Stimulated activated naive CD4-positive, alpha-beta T cell (primary cell): Measurements from ENCODE around the gene SLC5A9.
"Not testable (repeated sequence)": the region's sequence is repeated elsewhere in the genome, so short reads cannot be mapped to it uniquely, and the experiment has no call there.

Source experiments
- DNase-seq, 6 experiments: peaks; one replicate each; lab custom pipeline; 2025; lab: John Stamatoyannopoulos, UW

The SLC5A9 gene

GRCh38 chr1:48242141-48242736, 19.7 kb downstream of the SLC5A9 start:
- DNase-seq = no peak

- no peak for DNase-seq
These were observed 22.6 kb downstream of the SLC5A9 start for GRCh38 chr1:48245106-48245505.

- no peak for DNase-seq
These were observed 24.2 kb downstream of the SLC5A9 start for GRCh38 chr1:48246727-48247126.

GRCh38 chr1:48248356-48248755, 25.8 kb downstream of the SLC5A9 start:
- no peak for DNase-seq

- DNase-seq = no peak
These were observed 27.4 kb downstream of the SLC5A9 start for GRCh38 chr1:48249868-48250267.

GRCh38 chr1:48250572-48250971, 28.1 kb downstream of the SLC5A9 start:
- DNase-seq = no peak

DNA sequence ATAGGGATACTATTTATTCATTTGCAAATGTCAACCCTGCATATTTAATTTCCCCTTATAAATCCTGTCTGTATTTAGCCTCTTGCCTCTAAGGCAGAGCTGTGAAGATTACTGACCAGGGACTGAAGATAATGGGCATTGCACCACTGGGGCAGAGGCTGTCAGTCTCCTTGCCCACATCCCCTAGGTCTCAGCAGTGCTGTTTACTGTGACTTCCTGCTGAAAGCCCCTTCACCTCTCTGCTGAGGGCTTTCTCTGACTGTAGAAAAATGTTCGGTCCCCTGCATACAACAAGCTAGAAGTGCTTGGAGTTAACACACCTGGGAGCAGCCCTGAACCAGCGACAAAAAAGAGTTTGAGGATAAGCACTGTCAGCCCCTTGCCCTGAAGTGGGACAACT, 28.8 kb downstream of the SLC5A9 start:
- no peak for DNase-seq

DNA sequence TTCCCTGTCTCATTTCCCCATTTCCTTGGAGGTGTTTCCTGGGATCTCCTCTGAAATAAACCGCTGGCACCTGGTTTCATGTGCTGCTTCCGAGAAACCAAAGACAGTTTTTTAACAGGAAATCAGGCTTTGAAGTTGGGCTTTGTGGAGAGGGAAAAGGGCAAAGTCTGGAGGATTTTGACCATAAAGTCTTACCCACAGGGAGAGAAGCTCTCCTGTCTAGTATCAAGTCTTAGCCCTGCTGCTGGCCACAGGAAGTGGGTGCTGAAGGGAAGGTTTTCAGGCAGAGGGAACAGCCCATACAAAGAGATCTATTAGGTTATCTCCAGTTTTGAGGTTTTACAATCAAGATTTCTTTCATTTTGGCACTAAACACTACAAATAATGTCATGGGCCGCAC, 29.3 kb downstream of the SLC5A9 start:
- no peak for DNase-seq

DNA sequence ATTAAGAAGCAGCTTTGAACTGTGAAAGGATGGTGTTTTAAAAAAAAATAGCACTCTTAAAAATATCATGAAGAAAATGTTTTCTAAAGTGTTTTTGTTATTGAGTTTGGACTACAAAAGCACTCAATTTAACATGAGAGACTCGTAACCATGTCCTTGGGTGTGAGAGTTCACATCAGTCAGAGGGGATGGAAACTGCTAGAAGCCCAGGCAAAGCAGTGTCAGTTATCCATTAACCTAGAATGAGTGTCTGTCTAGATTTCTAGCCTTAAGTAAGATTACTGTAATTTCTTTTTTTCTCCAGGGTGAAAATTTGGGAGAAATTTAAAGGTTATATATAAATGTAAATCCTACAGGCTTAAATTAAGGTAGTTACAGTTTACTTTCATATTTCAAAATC, 31.7 kb downstream of the SLC5A9 start:
- no peak for DNase-seq

DNA sequence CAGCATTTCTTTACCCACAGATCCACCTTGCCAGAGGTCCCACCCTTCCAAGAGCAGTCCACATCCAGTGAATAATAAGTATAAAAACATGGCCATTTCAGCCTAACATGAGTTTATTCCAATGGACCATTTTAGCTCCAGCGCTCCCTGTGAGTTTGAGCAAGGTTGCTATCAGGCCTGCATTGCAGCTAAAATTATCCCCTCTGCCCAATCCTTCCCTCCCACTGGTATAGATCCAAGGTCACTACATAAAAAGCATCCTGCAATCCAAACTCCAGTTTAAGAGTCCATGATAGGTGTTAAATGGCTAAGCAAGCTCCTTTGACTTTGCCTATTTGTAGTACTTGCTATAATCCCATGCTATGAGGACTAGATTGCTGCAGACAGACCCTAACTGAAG, 35.6 kb downstream of the SLC5A9 start:
- no peak for DNase-seq

GRCh38 chr1:48261881-48262400, 39.4 kb downstream of the SLC5A9 start:
- DNase-seq = no peak

DNA sequence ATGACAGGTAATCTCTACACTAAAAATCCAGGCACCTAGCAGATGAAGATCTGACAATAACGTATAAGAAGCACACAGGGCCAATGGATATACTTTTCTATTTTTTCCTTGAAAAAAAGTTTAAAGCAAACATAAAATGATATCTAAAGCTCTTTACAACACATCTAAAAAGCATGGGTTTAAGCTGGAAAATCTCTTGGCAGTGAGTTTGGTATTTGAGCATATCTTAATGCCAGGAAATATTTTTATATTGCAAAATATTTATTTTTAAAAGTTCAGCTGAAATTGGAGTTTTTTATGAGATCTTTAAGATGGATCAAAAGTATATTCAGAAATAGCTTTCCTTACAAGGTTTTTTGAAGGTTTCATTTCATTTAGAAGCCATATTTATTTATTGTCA, 40.5 kb downstream of the SLC5A9 start:
- DNase-seq = no peak

GRCh38 chr1:48266576-48266975, 44.1 kb downstream of the SLC5A9 start:
- no peak for DNase-seq

DNA sequence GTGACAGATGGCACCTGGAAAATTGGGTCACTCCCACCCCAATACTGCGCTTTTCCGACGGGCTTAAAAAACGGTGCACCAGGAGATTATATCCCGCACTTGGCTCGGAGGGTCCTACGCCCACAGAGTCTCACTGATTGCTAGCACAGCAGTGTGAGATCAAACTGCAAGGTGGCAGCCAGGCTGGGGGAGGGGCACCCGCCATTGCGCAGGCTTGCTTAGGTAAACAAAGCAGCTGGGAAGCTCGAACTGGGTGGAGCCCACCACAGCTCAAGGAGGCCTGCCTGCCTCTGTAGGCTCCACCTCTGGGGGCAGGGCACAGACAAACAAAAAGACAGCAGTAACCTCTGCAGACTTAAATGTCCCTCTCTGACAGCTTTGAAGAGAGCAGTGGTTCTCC, 54.9 kb downstream of the SLC5A9 start:
- DNase-seq = not testable (repeated sequence)

DNA sequence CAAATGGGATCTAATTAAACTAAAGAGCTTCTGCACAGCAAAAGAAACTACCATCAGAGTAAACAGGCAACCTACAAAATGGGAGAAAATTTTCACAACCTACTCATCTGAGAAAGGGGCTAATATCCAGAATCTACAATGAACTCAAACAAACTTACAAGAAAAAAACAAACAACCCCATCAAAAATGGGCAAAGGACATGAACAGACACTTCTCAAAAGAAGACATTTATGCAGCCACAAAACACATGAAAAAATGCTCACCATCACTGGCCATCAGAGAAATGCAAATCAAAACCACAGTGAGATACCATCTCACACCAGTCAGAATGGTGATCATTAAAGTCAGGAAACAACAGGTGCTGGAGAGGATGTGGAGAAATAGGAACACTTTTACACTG, 59.8 kb downstream of the SLC5A9 start:
- DNase-seq = not testable (repeated sequence)

- not testable (repeated sequence) for DNase-seq
These were observed 62.3 kb downstream of the SLC5A9 start for GRCh38 chr1:48284696-48285420.

DNA sequence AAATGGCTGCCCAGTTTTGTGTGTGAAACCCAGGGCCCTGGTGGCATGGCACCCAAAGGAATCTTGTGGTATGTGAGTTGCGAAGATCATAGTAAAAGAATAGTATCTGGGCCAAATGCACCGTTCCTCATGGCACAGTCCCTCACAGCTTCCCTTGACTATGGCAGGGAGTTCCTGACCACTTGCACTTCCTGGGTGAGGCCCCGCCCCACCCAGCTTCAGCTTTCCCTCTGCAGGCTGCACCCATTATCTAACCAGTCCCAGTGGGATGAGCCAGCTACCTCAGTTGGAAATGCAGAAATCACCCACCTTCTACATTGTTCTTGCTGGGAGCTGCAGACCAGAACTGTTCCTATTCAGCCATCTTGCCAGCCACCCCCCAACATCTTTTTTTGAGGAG, 63.0 kb downstream of the SLC5A9 start:
- DNase-seq = no peak

DNA sequence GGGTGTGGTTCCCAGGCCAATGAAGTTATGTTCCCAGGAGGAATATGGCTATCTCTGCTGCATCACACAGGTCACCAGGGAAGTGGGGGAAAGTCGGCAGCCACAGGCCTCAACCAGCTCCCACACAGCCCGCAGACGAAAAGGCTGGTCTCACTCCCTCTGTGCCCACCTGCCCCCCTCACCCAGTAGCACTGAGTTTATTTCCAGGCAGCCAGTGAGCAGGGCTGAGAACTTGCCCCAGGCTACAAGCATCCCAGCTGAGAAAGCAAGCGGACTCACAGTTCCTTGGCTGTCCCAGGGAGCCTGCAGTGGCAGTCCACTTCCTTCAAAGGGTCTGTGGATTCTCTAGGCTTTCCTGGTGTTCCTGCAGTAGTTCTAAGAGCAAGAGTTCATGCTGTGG, 68.9 kb downstream of the SLC5A9 start:
- no peak for DNase-seq

DNA sequence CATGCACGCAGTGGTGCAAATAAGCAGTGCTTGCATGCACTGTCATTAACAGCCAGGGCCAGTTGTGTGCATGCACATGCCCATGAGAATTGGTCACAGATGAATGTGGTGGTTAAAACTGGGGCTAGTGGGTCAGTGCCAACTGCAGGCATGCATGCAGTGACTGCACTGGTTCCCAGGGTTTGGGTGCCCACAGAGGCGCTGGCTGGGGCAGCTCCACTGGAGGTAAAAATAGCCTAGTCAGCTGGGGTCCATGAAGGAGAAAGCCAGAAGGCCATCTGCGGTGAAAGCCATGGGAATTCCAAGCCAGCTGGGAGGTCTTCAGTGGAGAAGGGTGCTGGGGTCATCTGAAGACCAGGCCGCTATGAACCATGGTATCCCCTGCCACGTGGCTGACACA, 70.2 kb downstream of the SLC5A9 start:
- no peak for DNase-seq

- DNase-seq = not testable (repeated sequence)
These were observed 71.6 kb downstream of the SLC5A9 start for GRCh38 chr1:48294094-48294493.

DNA sequence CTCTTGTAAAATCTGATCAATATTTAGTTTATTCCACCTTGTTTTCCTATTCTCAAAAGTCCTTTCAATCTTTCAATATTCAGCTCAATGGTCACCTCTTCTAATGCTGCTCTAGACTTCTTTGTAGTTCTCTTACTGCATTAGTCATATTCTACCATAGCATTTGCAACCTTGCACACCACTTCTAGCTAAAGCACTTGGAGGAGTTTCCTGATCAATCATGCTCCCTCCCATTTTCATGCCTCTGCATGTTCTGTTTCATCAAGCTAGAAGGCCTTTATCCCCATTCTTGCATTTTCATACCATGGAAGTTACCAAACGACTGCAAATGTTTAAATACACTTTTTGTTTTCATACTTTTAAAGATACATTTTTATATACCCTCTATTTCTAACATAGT, 72.1 kb downstream of the SLC5A9 start:
- DNase-seq = no peak
